ACHN (cell line): Measurements from ENCODE around the gene NPAS2.

Source experiments
- DNase-seq: peaks from one replicate; pipeline ENCODE4 v3.0.0-alpha.2; 2015
- in situ Hi-C: cut with HindIII; loops from 2 replicates; pipeline ENCODE4 v1.10.0; 2017; ENCODE audit warnings: low sequenced_read_pairs, low pct_ligation_motif_present, low pct_unique_long_range_greater_than_20kb

NPAS2 gene

GRCh38 chr2:100869120-100869519, 49.2 kb downstream of the NPAS2 start:
- in situ Hi-C loops: no loop called here

GRCh38 chr2:100870652-100871531, 51.0 kb downstream of the NPAS2 start:
- peak; percentile 24 for DNase-seq

More at GRCh38 chr2:100869120-100869519, 49.2 kb downstream of the NPAS2 start:
- DNase-seq: no peak

GRCh38 chr2:100875516-100876230, 55.7 kb downstream of the NPAS2 start:
- in situ Hi-C loops: no loop called here
- DNase-seq: no peak

More at GRCh38 chr2:100870652-100871531, 51.0 kb downstream of the NPAS2 start:
- in situ Hi-C loops: no loop called here

- DNase-seq: no peak
- in situ Hi-C loops: no loop called here
Observed at GRCh38 chr2:100876231-100876860, 56.4 kb downstream of the NPAS2 start.

- peak; percentile 74 for DNase-seq
- in situ Hi-C loops: no loop called here
Observed at GRCh38 chr2:100877555-100877954, 57.6 kb downstream of the NPAS2 start.

- DNase-seq: no peak
- in situ Hi-C loops: no loop called here
Observed at GRCh38 chr2:100878000-100878791, 58.3 kb downstream of the NPAS2 start.

- in situ Hi-C loops: no loop called here
- DNase-seq: no peak
Observed at GRCh38 chr2:100879296-100879695, 59.4 kb downstream of the NPAS2 start.

GRCh38 chr2:100880036-100880435, 60.1 kb downstream of the NPAS2 start:
- in situ Hi-C loops: no loop called here
- no peak for DNase-seq

GRCh38 chr2:100880730-100881129, 60.8 kb downstream of the NPAS2 start:
- in situ Hi-C loops: no loop called here
- DNase-seq: no peak

GRCh38 chr2:100882645-100883613, 63.0 kb downstream of the NPAS2 start:
- DNase-seq: no peak
- in situ Hi-C loops: no loop called here

GRCh38 chr2:100884145-100884621, 64.2 kb downstream of the NPAS2 start:
- DNase-seq: no peak
- in situ Hi-C loops: no loop called here

GRCh38 chr2:100886085-100886484, 66.1 kb downstream of the NPAS2 start:
- no peak for DNase-seq
- in situ Hi-C loops: no loop called here

GRCh38 chr2:100887039-100887578, 67.2 kb downstream of the NPAS2 start:
- no peak for DNase-seq
- in situ Hi-C loops: no loop called here

GRCh38 chr2:100887713-100888495, 68.0 kb downstream of the NPAS2 start:
- in situ Hi-C loops: no loop called here
- no peak for DNase-seq

- DNase-seq: no peak
- in situ Hi-C loops: no loop called here
Observed at GRCh38 chr2:100888601-100889000, 68.7 kb downstream of the NPAS2 start.

- in situ Hi-C loops: no loop called here
- no peak for DNase-seq
Observed at GRCh38 chr2:100889286-100889685, 69.3 kb downstream of the NPAS2 start.
